Upper lobe of right lung (tissue), 1 donor: ENCODE results near the gene BCAS3. TPM values are rescaled to one million over a fixed set of nuclear protein-coding genes. Genes with fewer than 3 reads are reported as not detected.

Experiments
- ATAC-seq: fragments of 200-7000 bp; cut with Tn5 transposase; one replicate; pipeline ENCODE4 v1.9.1; 2020; ENCODE audit warnings: mild to moderate bottlenecking, moderate library complexity
- DNase-seq: peaks from one replicate; pipeline ENCODE4 v3.0.0-alpha.2; 2020
- H3K27ac ChIP-seq: fragments of 200-600 bp; one replicate; pipeline ENCODE4 v1.8.0; 2022
- H3K27me3 ChIP-seq: fragments of 200-600 bp; one replicate; pipeline ENCODE4 v1.8.0; 2022; ENCODE audit warnings: mild to moderate bottlenecking
- H3K36me3 ChIP-seq: fragments of 200-600 bp; one replicate; pipeline ENCODE4 v1.8.0; 2022
- H3K4me1 ChIP-seq: fragments of 200-600 bp; one replicate; pipeline ENCODE4 v1.8.0; 2022
- H3K4me3 ChIP-seq: fragments of 200-600 bp; one replicate; pipeline ENCODE4 v1.8.0; 2022; ENCODE audit warnings: mild to moderate bottlenecking
- H3K9me3 ChIP-seq: fragments of 200-600 bp; one replicate; pipeline ENCODE4 v1.8.0; 2022
- CTCF ChIP-seq: fragments of 200-600 bp; IDR thresholded peaks from one replicate; pipeline ENCODE4 v1.8.0; 2022; ENCODE audit warnings: antibody characterized with exemption
- intact Hi-C: fragments of 100-400 bp; cut with DNase I; formaldehyde crosslinking; loops from one replicate; pipeline ENCODE4 v1.11.0; 2022
- total RNA-seq: library from RNA; stranded (reverse); fragmentation: NEBNext Ultra II Directional; extraction: Animal tissue kit (Norgen Biotek cat#: 25700); gene quantifications from one replicate; pipeline ENCODE4 v1.2.1, GENCODE V29; 2021
- donor health status: DM: no; HTN: yes; CAD: no; lungs with severe emphysema.

Gene BCAS3
- total RNA-seq, 1 donor from 2014 or later: 23.5 TPM

GRCh38 chr17:61126473-61127249 is 449.0 kb downstream of the BCAS3 start:
- Histone ChIP-seq H3K27me3 (no peaks in the 10 kb centered on the region), H3K4me3 (no peak overlapping the region), H3K36me3 (no peaks in the 10 kb centered on the region), H3K9me3 (no peaks in the 10 kb centered on the region), H3K4me1 (peaks cover 19% of the 10 kb centered on the region), H3K27ac (peak overlapping the region; percentile 15)
- no peak for TF ChIP-seq CTCF
- no peak for ATAC-seq
- no peak for DNase-seq
- intact Hi-C loops: no loop called here

GRCh38 chr17:61127960-61128359 is 450.3 kb downstream of the BCAS3 start:
- ATAC-seq: no peak
- H3K27ac ChIP-seq: peak overlapping the region; percentile 63
- H3K4me3 ChIP-seq: no peak overlapping the region
- no peaks in the 10 kb centered on the region for H3K36me3 ChIP-seq
- no peak for DNase-seq
- no peaks in the 10 kb centered on the region for H3K9me3 ChIP-seq
- H3K27me3 ChIP-seq: no peaks in the 10 kb centered on the region
- H3K4me1 ChIP-seq: peaks cover 19% of the 10 kb centered on the region
- intact Hi-C loops: no loop called here
- no peak for TF ChIP-seq CTCF

GRCh38 chr17:61128661-61129115 is 451.0 kb downstream of the BCAS3 start:
- no peak for TF ChIP-seq CTCF
- Histone ChIP-seq H3K27me3 (no peaks in the 10 kb centered on the region), H3K27ac (peak overlapping the region; percentile 63), H3K4me3 (no peak overlapping the region), H3K36me3 (no peaks in the 10 kb centered on the region), H3K4me1 (peaks cover 19% of the 10 kb centered on the region), H3K9me3 (no peaks in the 10 kb centered on the region)
- intact Hi-C loops: no loop called here
- no peak for DNase-seq
- no peak for ATAC-seq

- no peaks in the 10 kb centered on the region for H3K27me3 ChIP-seq
- ATAC-seq (peak; percentile 27), DNase-seq (no peak)
- intact Hi-C loops: no loop called here
- no peak for TF ChIP-seq CTCF
- peak overlapping the region; percentile 63 for H3K27ac ChIP-seq
- H3K9me3 ChIP-seq: no peaks in the 10 kb centered on the region
- no peak overlapping the region for H3K4me3 ChIP-seq
- peaks cover 19% of the 10 kb centered on the region for H3K4me1 ChIP-seq
- H3K36me3 ChIP-seq: no peaks in the 10 kb centered on the region
Measured at GRCh38 chr17:61129267-61130254, 451.9 kb downstream of the BCAS3 start.

- no peaks in the 10 kb centered on the region for H3K9me3 ChIP-seq
- H3K27me3 ChIP-seq: no peaks in the 10 kb centered on the region
- no peaks in the 10 kb centered on the region for H3K36me3 ChIP-seq
- TF ChIP-seq CTCF: no peak
- intact Hi-C loops: no loop called here
- ATAC-seq (no peak), DNase-seq (no peak)
- no peak overlapping the region for H3K27ac ChIP-seq
- no peak overlapping the region for H3K4me3 ChIP-seq
- peaks cover 19% of the 10 kb centered on the region for H3K4me1 ChIP-seq
Measured at GRCh38 chr17:61130330-61130729, 452.7 kb downstream of the BCAS3 start.
